ENCODE results near the gene NEDD1.

Gene NEDD1

DNA sequence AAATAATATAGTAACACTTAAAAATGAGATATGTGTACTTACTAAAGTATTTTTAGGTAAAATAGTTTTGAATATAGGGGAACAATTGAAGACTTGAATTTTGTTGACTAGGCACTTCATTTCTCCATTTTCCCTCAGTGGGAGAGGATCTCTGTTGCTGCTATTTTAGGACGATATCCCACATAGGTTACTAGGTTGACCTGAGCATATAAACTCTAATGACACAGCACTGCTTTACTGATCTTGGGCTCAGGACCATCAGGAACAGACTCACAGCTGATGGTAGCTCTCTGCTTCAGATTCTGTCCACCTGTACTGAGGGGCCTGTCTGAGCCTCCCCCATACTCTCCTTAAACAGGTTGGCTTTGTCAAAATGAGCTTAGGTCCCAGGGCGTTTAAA, 5.9 kb downstream of the NEDD1 start:
- no peaks in the 10 kb centered on the region for H3F3A ChIP-seq (ENCODE audit: insufficient read depth, low read length)
- H3K36me3 ChIP-seq (replicated peaks; ENCODE audit: insufficient read depth, low read length) = no peaks in the 10 kb centered on the region
- peaks cover 55% of the 10 kb centered on the region for H3K79me2 ChIP-seq (ENCODE audit: low read length)
- no peaks in the 10 kb centered on the region for H3K9me2 ChIP-seq (replicated peaks; ENCODE audit: insufficient read depth, low read length)
- 0 out of 2 replicates have a peak, but pooled peaks cover 6% of the 10 kb centered on the region for H3K4me1 ChIP-seq (ENCODE audit: low read length)
- H3K9ac ChIP-seq (ENCODE audit: low read length) = no peak overlapping the region
- H3K4me3 ChIP-seq (ENCODE audit: low read length) = no peak overlapping the region
- no peaks in the 10 kb centered on the region for H3K9me3 ChIP-seq (replicated peaks; ENCODE audit: insufficient read depth, low read length)
- no peaks in the 10 kb centered on the region for H3K27me3 ChIP-seq (replicated peaks; ENCODE audit: insufficient read depth, low read length)
- no peak overlapping the region for H3K27ac ChIP-seq (ENCODE audit: low read length)
- H4K20me1 ChIP-seq (ENCODE audit: insufficient read depth, low read length) = no peaks in the 10 kb centered on the region
- TF ChIP-seq, protein P1, sequence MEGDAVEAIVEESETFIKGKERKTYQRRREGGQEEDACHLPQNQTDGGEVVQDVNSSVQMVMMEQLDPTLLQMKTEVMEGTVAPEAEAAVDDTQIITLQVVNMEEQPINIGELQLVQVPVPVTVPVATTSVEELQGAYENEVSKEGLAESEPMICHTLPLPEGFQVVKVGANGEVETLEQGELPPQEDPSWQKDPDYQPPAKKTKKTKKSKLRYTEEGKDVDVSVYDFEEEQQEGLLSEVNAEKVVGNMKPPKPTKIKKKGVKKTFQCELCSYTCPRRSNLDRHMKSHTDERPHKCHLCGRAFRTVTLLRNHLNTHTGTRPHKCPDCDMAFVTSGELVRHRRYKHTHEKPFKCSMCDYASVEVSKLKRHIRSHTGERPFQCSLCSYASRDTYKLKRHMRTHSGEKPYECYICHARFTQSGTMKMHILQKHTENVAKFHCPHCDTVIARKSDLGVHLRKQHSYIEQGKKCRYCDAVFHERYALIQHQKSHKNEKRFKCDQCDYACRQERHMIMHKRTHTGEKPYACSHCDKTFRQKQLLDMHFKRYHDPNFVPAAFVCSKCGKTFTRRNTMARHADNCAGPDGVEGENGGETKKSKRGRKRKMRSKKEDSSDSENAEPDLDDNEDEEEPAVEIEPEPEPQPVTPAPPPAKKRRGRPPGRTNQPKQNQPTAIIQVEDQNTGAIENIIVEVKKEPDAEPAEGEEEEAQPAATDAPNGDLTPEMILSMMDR (IDR thresholded peaks at IDR 0.05; ENCODE audit: low read length) = no peak
- no peak overlapping the region for H2AFZ ChIP-seq (ENCODE audit: low read length)
- DNase-seq = no peak
- no peak overlapping the region for H3K4me2 ChIP-seq (ENCODE audit: low read depth, low read length)

DNA sequence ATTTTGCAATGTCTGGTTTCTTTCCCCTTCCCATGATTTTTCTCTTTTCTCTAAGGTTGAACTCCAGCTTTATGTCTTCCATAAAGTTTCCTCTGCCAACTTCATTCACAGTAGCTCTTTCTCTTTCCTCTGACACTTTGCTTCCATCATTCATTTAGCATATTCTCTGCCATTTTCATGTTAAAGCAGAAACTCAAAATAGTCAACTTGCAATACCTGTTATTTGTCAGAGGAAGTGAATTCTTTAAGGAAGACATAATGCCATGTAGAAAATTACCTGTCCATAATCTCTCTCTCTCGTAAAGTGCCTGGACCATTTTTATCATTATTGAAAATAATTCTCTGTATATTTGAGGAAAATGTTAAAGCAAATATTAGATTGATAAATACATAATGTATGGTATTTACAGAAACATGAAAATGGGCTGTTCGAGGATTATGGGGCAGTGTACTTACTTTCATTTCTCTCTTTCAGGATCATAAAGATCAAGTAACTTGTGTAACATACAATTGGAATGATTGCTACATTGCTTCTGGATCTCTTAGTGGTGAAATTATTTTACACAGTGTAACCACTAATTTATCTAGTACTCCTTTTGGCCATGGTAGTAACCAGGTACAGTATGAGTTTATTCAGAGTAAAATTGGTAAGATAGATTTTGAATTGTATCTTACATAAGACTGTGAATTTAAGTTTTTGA, 12.6 kb downstream of the NEDD1 start:
- Histone ChIP-seq H3K4me2 (ENCODE audit: low read depth, low read length) (no peak overlapping the region), H3K36me3 (replicated peaks; ENCODE audit: insufficient read depth, low read length) (no peaks in the 10 kb centered on the region), H3F3A (ENCODE audit: insufficient read depth, low read length) (no peaks in the 10 kb centered on the region), H3K27me3 (replicated peaks; ENCODE audit: insufficient read depth, low read length) (no peaks in the 10 kb centered on the region), H3K9me3 (replicated peaks; ENCODE audit: insufficient read depth, low read length) (no peaks in the 10 kb centered on the region), H3K4me3 (ENCODE audit: low read length) (no peak overlapping the region), H3K9ac (ENCODE audit: low read length) (no peak overlapping the region), H3K79me2 (ENCODE audit: low read length) (peaks cover 11% of the 10 kb centered on the region; the same call in 1 of the 2 replicates), H3K9me2 (replicated peaks; ENCODE audit: insufficient read depth, low read length) (no peaks in the 10 kb centered on the region), H4K20me1 (ENCODE audit: insufficient read depth, low read length) (no peaks in the 10 kb centered on the region), H2AFZ (ENCODE audit: low read length) (no peak overlapping the region), H3K27ac (ENCODE audit: low read length) (no peak overlapping the region), H3K4me1 (ENCODE audit: low read length) (no peaks in the 10 kb centered on the region)
- TF ChIP-seq EZH2phosphoT487 (IDR thresholded peaks at IDR 0.05; ENCODE audit: low read length) (no peak), EZH2 (optimal IDR thresholded peaks at IDR 0.05; ENCODE audit: low read depth, low read length) (no peak)
- DNase-seq = no peak

DNA sequence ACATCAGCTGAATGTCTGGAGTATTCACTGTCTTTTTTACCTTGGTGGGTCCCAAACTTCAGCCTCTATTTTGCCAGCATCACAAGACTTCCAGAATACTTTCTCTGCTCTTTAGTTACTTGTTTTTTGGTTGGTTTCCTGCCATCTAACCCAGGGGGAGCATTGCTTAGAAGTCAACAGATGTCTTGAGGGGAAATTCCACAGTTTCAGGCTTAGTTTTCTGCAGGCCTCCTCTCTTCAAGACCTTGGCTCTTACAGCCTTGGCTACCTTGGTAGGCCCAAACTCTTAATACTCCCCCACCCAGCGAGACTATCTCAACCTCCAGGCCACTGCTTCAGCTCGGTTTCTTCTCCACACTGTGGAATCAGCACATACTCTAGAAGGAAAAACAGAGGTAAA, 41.7 kb downstream of the NEDD1 start:
- DNase-seq = no peak
- H4K20me1 ChIP-seq (ENCODE audit: insufficient read depth, low read length) = no peaks in the 10 kb centered on the region
- H2AFZ ChIP-seq (ENCODE audit: low read length) = no peak overlapping the region
- H3F3A ChIP-seq (ENCODE audit: insufficient read depth, low read length) = no peaks in the 10 kb centered on the region
- no peaks in the 10 kb centered on the region for H3K27me3 ChIP-seq (replicated peaks; ENCODE audit: insufficient read depth, low read length)
- no peak overlapping the region for H3K4me2 ChIP-seq (ENCODE audit: low read depth, low read length)
- no peaks in the 10 kb centered on the region for H3K79me2 ChIP-seq (ENCODE audit: low read length)
- no peak overlapping the region for H3K9ac ChIP-seq (ENCODE audit: low read length)
- H3K9me3 ChIP-seq (replicated peaks; ENCODE audit: insufficient read depth, low read length) = no peaks in the 10 kb centered on the region
- H3K9me2 ChIP-seq (replicated peaks; ENCODE audit: insufficient read depth, low read length) = no peaks in the 10 kb centered on the region
- TF ChIP-seq, protein P1 (IDR thresholded peaks at IDR 0.05; ENCODE audit: low read length) = no peak
- TF ChIP-seq EZH2phosphoT487 (IDR thresholded peaks at IDR 0.05; ENCODE audit: low read length) (no peak), EZH2 (optimal IDR thresholded peaks at IDR 0.05; ENCODE audit: low read depth, low read length) (no peak)
- H3K4me1 ChIP-seq (ENCODE audit: low read length) = no peaks in the 10 kb centered on the region
- no peak overlapping the region for H3K4me3 ChIP-seq (ENCODE audit: low read length)
- H3K27ac ChIP-seq (ENCODE audit: low read length) = no peak overlapping the region
- H3K36me3 ChIP-seq (replicated peaks; ENCODE audit: insufficient read depth, low read length) = peaks cover 3% of the 10 kb centered on the region; the same call in 1 of the 2 replicates

DNA sequence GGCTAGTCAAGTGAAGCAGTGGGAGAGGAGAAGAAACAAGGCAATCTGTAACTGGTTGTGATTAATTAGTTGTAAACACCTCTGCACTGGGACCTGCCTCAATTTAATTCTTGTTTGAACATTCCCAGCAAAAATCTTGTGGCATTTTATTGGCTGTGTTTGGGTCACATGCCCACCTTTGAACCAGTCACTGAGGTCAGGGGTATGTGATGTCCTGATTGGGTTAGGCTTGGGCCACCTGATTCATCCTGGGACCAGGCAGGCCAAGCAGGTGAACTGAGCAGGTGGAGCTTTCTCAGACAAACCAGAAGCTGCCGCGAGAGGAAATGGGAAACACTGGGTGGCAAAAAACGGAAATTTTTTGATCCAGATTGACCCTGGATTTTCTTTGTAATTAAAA, 72.5 kb downstream of the NEDD1 start:
- Histone ChIP-seq H3K79me2 (ENCODE audit: low read length) (no peaks in the 10 kb centered on the region), H3K27ac (ENCODE audit: low read length) (no peak overlapping the region), H3K4me2 (ENCODE audit: low read depth, low read length) (no peak overlapping the region), H3K9ac (ENCODE audit: low read length) (no peak overlapping the region), H4K20me1 (ENCODE audit: insufficient read depth, low read length) (no peaks in the 10 kb centered on the region), H3K36me3 (replicated peaks; ENCODE audit: insufficient read depth, low read length) (no peaks in the 10 kb centered on the region), H3F3A (ENCODE audit: insufficient read depth, low read length) (no peaks in the 10 kb centered on the region), H3K27me3 (replicated peaks; ENCODE audit: insufficient read depth, low read length) (no peaks in the 10 kb centered on the region), H3K4me3 (ENCODE audit: low read length) (no peak overlapping the region), H2AFZ (ENCODE audit: low read length) (no peak overlapping the region), H3K9me2 (replicated peaks; ENCODE audit: insufficient read depth, low read length) (no peaks in the 10 kb centered on the region), H3K4me1 (ENCODE audit: low read length) (no peaks in the 10 kb centered on the region), H3K9me3 (replicated peaks; ENCODE audit: insufficient read depth, low read length) (no peaks in the 10 kb centered on the region)
- TF ChIP-seq, protein P1 (IDR thresholded peaks at IDR 0.05; ENCODE audit: low read length) = no peak
- no peak for TF ChIP-seq EZH2 (optimal IDR thresholded peaks at IDR 0.05; ENCODE audit: low read depth, low read length)
- TF ChIP-seq EZH2phosphoT487 (IDR thresholded peaks at IDR 0.05; ENCODE audit: low read length) = no peak
- DNase-seq = no peak

Measured in MM.1S (cell line).